A549 (cell line): ENCODE results near the gene SPIN2A.

Source experiments
- CHD4 ChIP-seq: fragments of 200-600 bp; sonication (generic); IDR thresholded peaks from 2 replicates; pipeline ENCODE4 v1.6.1; 2016; ENCODE audit warnings: antibody characterized with exemption, mild to moderate bottlenecking, borderline replicate concordance
- CTCF ChIP-seq: fragments of >200 bp; sonication (Bioruptor Twin); formaldehyde crosslinking; IDR thresholded peaks from 3 replicates; pipeline ENCODE4 v1.5.1; 2016
- EP300 ChIP-seq, 2 experiments: fragments of >200 bp; sonication (Bioruptor Twin); formaldehyde crosslinking; IDR thresholded peaks; 2 replicates in 1 of 2; 3 replicates in 1 of 2; pipeline ENCODE4 v1.6.1; 2016 to 2017
- ESRRA ChIP-seq: fragments of 150-350 bp; IDR thresholded peaks from 2 replicates; pipeline ENCODE4 v1.6.1; 2014; ENCODE audit warnings: mild to moderate bottlenecking, low read length, borderline replicate concordance
- FOXS1 ChIP-seq: fragments of 250-450 bp; sonication (Bioruptor Pico); IDR thresholded peaks from 2 replicates; pipeline ENCODE4 v1.5.0; 2020; ENCODE audit warnings: mild to moderate bottlenecking, moderate library complexity
- HEYL ChIP-seq: fragments of 250-450 bp; sonication (Bioruptor Pico); IDR thresholded peaks from 2 replicates; pipeline ENCODE4 v1.8.0; 2021; ENCODE audit warnings: mild to moderate bottlenecking, moderate library complexity
- HMGXB4 ChIP-seq: fragments of 250-450 bp; sonication (Bioruptor Pico); IDR thresholded peaks from 2 replicates; pipeline ENCODE4 v1.5.0; 2021; ENCODE audit warnings: mild to moderate bottlenecking, moderate library complexity, borderline replicate concordance
- MAZ ChIP-seq: fragments of 150-350 bp; IDR thresholded peaks from 2 replicates; pipeline ENCODE4 v1.6.1; 2014; ENCODE audit warnings: antibody characterized with exemption, low read depth, low read length, borderline replicate concordance
- NR3C1 ChIP-seq: fragments of >200 bp; sonication (Bioruptor Twin); formaldehyde crosslinking; IDR thresholded peaks from 3 replicates; pipeline ENCODE4 v1.6.1; 2017
- POLR2A ChIP-seq: IDR thresholded peaks from 2 replicates; pipeline ENCODE4 v1.6.1; 2012; ENCODE audit warnings: mild to moderate bottlenecking, low read length
- RNF2 ChIP-seq: fragments of 200-600 bp; sonication (generic); IDR thresholded peaks from 2 replicates; pipeline ENCODE4 v1.6.1; 2016; ENCODE audit warnings: low read depth, mild to moderate bottlenecking, antibody characterized with exemption, moderate library complexity, borderline replicate concordance
- TF ChIP-seq, protein P1 (sequence below): fragments of 450-650 bp; IDR thresholded peaks from 2 replicates; pipeline ENCODE4 v1.6.1; 2014; ENCODE audit warnings: antibody characterized with exemption

GRCh38 chrX:57172544-57172943 is 35.3 kb upstream of the SPIN2A start:
- TF ChIP-seq CTCF (no peak), POLR2A (no peak), MAZ (no peak), HEYL (CRISPR knock-in tag) (no peak), FOXS1 (CRISPR knock-in tag) (no peak), HMGXB4 (CRISPR knock-in tag) (no peak), CHD4 (no peak), EP300 (IDR thresholded peaks at IDR 0.05) (no peak), NR3C1 (no peak), ESRRA (no peak), RNF2 (no peak)
- TF ChIP-seq, protein P1, sequence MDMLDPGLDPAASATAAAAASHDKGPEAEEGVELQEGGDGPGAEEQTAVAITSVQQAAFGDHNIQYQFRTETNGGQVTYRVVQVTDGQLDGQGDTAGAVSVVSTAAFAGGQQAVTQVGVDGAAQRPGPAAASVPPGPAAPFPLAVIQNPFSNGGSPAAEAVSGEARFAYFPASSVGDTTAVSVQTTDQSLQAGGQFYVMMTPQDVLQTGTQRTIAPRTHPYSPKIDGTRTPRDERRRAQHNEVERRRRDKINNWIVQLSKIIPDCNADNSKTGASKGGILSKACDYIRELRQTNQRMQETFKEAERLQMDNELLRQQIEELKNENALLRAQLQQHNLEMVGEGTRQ = no peak
